RKO (cell line): Measurements from ENCODE around the gene LGALS7B.
"Not testable (repeated sequence)": the region's sequence is repeated elsewhere in the genome, so short reads cannot be mapped to it uniquely, and the experiment has no call there.

Experiments
- DNase-seq: peaks from one replicate; pipeline ENCODE4 v3.0.0-alpha.2; 2016; ENCODE audit warnings: low spot score

The LGALS7B gene

GRCh38 chr19:38788478-38789243 is at the start of gene LGALS7B:
LGALS7B (plus strand) TSS chr19:38789200; CDS start chr19:38789227, 27 bp downstream.
- DNase-seq = no peak

DNA sequence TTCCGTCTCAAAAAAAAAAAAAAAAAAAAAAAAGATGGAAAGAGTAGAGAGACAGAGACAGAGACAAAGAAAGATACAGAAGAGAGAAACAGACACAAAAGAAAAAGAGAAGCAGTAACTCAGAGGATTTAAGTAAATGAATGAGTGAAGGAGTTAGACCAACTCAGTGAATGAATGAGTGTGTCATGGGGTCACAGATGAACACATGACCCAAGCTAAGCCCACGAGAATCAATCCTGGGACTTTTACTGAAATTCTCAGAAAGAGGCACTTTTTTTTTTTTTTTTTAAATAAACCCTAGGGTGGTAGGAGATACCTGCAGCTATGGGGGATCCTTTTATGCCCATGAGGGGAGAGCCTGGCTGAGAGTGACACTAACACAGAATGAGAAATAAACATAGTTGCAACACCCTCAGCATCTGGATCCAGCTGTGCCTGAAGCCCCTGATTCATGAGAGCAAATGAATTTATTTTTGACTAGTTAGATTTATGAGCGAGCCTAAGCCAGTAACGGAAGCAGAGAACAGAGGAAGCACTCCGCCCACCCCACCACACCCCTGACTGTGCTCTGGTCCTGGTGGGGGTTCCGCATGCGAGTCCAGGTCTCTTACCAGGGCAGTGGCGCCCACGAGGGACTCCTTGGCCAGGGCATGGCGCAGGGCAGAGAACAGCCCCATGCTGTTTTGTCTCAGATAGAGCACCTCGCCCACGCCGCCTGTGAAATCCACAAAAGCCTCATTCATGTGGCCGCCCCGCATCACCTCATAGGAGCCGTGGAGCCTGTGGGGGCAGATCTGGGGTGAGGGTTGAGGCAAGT is 49.4 kb upstream of the LGALS7B start:
- no peak for DNase-seq

DNA sequence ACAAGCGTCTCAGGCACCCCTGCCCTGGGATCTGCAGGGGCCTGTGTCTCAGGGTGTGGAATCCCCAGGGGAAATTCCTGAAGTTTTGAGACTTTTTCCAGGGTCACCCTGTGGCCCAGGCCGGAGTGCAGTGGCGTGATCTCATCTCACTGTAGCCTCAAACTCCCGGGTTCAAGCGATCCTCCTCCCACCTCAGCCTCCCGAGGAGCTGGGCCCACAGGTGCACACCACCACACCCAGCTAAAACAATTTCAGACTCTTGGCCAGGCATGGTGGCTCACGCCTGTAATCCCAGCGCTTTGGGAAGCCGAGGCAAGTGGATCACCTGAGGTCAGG is 48.8 kb upstream of the LGALS7B start:
- no peak for DNase-seq

- DNase-seq = no peak
Observed at GRCh38 chr19:38740932-38741331, 48.1 kb upstream of the LGALS7B start.

DNA sequence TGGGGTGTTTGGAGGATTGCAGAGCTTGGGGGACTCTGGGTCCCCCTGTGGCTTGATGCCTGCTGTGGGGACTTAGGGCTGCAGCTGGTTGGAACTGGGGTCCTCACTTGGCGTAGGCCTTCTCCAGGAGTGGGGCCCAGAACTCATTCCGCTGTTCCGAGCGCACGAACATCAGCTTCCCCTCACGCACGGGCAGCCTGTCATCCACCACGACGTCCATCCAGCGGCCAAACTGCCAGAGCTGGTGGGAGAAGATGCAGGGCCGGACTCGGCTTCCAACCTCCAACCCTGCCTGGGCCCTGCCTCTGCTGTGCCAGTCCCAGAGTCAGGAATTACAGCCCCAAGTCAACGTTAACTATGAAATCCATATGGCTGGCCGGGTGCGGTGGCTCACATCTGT is 47.3 kb upstream of the LGALS7B start:
- no peak for DNase-seq

- no peak for DNase-seq
Observed at GRCh38 chr19:38742296-38742695, 46.7 kb upstream of the LGALS7B start.

DNA sequence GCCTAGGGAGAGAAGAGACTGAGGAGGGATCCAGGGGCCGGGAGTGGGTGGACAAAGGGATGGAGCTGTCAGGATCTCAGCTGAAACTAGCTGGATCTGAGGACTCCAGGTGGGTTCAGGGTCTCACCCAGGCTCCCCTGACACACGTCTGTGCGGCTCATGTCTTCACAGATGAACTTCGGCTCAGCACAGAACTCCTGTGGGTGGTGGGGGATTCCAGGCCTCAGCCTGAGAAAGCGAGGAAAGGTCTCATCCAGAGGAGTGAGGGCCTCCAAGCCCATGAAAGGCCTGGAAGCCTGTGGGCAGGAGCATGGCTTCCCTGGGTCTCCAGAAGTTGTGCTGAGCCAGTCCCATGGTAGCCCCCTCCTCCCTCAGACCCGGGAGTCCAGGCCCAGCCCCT is 46.1 kb upstream of the LGALS7B start:
- no peak for DNase-seq

DNA sequence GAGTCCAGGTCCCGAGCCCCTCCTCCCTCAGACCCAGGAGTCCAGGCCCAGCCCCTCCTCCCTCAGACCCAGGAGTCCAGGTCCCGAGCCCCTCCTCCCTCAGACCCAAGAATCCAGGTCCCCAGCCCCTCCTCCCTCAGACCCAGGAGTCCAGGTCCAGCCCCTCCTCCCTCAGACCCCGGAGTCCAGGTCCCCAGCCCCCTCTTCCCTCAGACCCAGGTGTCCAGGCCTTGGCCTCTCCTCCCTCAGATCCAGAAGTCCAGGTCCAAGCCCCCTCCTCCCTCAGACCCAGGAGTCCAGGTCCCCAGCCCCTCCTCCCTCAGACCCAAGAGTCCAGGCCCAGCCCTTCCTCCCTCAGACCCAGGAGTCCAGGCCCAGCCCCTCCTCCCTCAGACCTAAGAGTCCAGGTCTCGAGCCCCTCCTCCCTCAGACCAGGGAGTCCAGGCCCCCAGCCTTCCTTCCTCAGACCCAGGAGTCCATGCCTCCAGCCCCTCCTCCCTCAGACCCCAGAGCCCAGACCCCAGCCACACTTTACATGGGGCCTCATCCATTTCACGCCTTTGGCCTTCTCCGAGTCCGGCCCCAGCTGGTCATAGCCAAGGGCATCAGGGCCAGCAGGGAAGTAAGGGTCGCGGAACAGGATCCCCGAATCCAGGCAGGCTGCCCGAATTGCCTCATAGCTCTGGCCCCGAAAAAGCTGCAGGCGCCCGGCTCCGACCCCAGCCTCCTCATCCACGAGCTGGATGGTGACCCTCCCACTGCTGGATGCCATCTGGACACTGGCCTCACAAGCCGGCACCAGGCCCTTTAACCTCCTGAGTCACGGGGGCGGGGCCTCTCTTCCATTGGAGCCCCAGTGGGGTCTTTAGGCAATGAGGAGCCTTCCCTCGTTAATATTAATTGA is 45.4 kb upstream of the LGALS7B start:
- no peak for DNase-seq

GRCh38 chr19:38744298-38744681 is 44.7 kb upstream of the LGALS7B start, which contains the start of gene CAPN12:
CAPN12 (minus strand) TSS chr19:38744474; CDS start chr19:38744165, 309 bp downstream.
- DNase-seq = no peak

DNA sequence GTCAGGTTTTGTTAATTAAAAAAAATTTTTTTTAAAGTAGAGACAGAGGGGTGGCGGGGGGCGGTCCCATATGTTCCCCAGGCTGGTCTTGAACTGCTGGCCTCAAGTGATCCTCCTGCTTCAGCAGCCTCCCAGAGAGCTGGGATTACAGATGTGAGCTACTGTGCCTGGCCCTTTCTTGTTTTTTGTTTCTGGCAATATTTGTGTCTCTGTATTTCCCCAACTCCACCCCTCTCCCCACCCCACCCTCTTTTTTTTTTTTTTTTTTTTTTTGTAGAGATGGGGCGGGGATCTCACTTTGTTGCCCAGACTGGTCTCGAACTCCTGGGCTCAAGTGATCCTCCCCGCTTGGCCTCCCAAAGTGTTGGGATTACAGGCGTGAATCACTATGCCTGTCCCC is 44.1 kb upstream of the LGALS7B start:
- DNase-seq = no peak

- no peak for DNase-seq
Observed at GRCh38 chr19:38745316-38745715, 43.7 kb upstream of the LGALS7B start.

DNA sequence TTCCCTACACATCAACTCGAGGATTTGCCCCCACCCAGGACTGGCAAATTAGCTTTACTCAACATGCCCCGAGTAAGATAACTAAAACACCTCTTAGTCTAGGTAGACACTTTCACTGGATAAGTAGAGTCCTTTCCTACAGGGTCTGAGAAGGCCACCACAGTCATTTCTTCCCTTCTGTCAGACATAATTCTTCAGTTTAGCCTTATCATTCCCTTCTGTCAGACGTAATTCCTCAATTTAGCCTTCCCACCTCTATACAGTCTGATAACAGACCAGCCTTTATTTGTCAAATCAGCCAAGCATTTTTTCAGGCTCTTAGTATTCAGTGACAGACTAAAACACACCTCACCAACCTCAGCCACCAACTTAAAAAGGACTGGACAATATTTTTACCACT is 35.2 kb upstream of the LGALS7B start:
- not testable (repeated sequence) for DNase-seq

DNA sequence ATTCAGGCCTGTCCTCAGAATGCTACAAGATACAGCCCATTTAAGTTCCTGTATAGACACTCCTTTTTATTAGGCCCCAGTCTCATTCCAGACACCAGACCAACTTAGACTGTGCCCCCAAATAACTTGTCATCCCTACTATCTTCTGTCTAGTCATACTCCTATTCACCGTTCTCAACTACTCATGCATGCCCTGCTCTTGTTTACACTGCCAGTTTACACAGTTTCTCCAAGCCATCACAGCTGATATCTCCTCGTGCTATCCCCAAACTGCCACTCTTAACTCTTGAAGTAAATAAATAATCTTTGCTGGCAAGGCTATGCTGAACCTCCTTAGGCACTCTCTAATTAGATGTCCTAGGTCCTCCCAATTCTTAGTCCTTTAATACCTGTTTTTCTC is 34.8 kb upstream of the LGALS7B start:
- DNase-seq = not testable (repeated sequence)

- DNase-seq = no peak
Observed at GRCh38 chr19:38759590-38760003, 29.4 kb upstream of the LGALS7B start.

DNA sequence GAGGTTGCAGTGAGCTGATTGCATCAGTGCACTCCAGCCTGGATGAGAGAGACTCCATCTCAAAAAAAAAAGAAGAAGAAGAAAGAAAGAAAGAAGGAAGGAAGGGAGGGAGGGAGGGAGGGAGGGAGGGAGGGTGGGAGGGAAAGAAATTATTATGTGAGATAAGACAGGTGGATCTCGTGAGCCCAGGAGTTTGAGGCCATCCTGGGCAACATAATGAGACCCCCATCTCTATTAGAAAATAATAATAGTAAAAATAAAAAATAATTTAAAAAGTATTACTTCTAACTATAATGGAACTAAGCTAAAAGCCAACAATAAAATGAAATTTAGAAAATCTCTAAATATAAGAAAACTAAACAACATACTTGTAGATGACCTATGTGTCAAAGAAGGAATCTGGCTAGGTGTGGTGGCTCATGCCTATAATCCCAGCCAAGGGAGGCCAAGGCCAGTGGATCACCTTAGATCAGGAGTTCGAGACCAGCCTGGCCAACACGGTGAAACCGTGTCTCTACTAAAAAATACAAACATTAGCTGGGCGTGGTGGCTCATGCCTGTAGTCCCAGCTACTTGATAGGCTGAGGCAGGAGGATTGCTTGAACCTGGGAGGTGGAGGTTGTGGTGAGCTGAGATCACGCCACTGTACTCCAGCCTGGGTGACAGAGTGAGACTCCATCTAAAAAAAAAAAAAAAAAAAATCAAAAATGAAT is 28.0 kb upstream of the LGALS7B start:
- DNase-seq = not testable (repeated sequence)

DNA sequence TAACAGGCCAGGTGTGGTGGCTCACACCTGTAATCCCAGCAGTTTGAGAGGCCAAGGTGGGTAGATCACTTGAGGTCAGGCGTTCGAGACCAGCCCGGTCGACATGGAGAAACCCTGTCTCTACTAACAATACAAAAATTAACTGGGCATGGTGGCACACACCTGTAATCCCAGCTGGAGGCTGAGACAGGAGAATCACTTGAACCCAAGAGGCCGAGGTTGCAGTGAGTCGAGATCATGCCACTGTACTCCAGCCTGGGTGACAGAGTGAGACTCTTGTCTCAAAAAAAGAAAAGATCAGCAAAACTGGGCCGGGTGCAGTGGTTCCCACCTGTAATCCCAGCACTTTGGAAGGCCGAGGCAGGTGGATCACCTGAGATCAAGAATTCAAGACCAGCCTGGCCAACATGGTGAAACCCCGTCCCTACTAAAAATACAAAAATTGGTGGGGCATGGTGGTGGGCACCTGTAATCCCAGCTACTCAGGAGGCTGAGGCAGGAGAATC is 27.1 kb upstream of the LGALS7B start:
- DNase-seq = not testable (repeated sequence)

- no peak for DNase-seq
Observed at GRCh38 chr19:38763795-38764220, 25.2 kb upstream of the LGALS7B start.

DNA sequence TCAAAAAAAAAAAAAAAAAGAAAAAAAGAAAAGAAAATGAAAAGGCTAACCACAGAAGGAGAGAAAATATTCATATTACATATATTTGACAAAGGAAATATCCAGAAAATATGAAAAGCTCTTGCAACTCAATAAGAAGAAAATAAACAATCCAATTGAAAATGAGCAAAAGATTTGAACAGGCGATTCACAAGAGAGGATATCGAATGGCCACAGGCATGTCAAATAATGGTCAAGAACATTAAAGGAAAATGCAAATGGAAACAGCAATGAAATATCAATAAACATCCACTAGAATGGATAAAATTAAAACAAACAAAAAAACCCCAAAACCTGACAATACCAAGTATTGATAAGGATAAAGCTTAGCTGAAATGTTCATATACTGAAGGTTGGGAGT is 23.8 kb upstream of the LGALS7B start:
- DNase-seq = no peak

- DNase-seq = no peak
Observed at GRCh38 chr19:38766276-38767047, 22.5 kb upstream of the LGALS7B start.

- no peak for DNase-seq
Observed at GRCh38 chr19:38769635-38770211, 19.3 kb upstream of the LGALS7B start.
